GM21528 (cell line): Measurements from ENCODE around the gene AEN.
"Not testable (repeated sequence)": the region's sequence is repeated elsewhere in the genome, so short reads cannot be mapped to it uniquely, and the experiment has no call there.

ENCODE experiments used
- ATAC-seq: cut with Tn5 transposase; IDR thresholded peaks from one replicate; pipeline ENCODE4 v1.9.1; 2021; ENCODE audit warnings: mild to moderate bottlenecking, moderate library complexity; ENCODE audit not compliant: unreplicated experiment, low FRiP score

The AEN gene

DNA sequence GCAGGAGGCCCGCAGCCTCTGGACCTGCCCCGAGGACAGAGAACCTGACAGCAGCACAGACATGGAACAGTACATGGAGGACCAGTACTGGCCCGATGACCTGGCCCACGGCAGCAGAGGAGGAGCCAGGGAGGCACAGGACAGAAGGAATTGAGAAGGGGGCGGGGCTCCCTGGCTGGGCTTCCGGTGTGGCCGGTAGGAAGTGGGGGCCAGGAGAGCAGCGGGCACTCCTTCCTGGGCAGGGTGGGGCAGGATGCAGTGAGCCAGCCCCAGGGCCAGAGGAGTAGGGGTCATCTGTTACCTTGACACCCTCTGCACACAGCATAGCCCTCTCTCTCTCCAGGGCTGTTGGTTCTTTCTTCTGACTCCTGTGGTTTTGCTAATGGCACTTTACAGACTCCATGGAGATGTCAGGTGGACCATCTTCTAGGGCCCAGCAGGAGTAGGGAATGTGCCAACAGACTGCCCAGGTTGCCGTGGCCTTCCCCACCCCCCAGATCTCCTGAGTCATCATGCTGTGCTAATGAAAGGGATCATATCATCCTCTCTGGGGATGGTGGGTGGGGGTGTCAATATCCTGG is 9.1 kb downstream of the AEN start:
- no peak for ATAC-seq

DNA sequence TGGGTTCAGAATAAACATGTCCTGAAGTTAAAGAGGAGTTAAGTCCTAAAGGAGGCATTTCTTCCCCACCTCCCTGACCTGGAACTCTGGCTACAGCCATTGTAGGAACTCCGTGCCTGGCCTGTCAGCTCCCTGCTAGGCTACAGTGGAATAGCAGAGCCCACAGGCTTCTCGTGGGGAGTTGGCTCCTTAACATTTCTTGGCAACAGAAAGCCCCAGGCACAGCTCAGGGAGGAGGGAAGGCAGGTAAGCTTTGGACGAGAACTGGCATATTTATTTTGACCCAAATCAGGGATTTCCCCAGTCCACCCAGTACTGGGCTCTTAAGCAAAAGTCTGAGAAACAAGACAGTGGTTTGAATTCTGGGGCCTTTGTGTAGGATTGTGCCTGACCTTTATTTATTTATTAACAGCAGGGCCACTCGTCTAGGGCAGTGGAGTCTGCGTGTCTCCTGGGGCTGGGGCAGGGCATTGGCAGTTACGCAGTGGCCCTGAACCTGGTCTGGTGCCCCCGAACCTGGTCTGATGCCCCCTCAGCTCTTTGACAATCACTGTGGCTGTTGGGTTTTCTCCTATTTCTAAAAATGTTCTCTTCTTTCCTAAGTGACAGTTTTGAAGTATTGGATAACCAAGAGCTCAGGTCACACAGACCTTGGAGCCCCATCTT is 9.8 kb downstream of the AEN start:
- no peak for ATAC-seq

- no peak for ATAC-seq
Measured at GRCh38 chr15:88631464-88632028, 10.4 kb downstream of the AEN start.

GRCh38 chr15:88632797-88633196 is 11.7 kb downstream of the AEN start:
- not testable (repeated sequence) for ATAC-seq

DNA sequence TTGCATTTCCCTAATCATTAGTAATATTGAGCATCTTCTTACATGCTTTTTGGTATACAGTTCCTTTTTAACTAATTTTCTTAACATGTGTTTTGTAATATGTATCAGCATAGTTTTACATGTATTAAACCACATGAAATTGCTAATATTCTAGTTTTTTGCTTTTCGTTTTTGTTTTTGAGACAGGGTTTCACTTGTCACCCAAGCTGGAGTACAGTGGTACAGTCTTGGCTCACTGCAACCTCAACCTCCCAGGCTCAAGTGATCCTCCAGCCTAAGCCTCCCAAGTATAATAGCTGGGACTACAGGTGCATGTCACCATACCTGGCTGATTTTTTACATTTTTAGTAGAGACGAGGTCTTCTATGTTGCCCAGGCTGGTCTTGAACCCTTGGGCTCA is 13.3 kb downstream of the AEN start:
- ATAC-seq = no peak

DNA sequence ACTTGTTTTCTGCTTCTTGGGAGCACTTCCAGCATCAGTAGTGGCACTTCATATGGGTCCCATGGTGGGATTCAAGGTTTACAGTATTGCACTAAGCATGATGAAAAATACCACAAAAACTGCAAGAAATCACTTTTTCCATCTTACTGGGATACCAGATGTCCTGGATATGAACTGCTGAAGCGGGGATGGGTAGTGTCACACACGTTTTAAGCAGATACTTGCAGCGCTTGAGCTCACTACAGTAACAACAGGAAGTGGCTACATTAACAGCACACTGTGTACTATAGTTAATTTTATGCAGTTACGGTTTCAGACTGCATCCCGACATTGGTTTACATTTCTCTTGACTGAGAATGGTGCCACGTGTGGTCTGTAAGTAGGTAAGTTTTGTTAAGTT is 14.2 kb downstream of the AEN start:
- peak; percentile 27 for ATAC-seq

GRCh38 chr15:88636050-88636449 is 14.9 kb downstream of the AEN start:
- no peak for ATAC-seq

GRCh38 chr15:88636654-88637053 is 15.5 kb downstream of the AEN start:
- no peak for ATAC-seq

- ATAC-seq = no peak
Measured at GRCh38 chr15:88637436-88637835, 16.3 kb downstream of the AEN start.

- ATAC-seq = no peak
Measured at GRCh38 chr15:88637841-88638625, 16.9 kb downstream of the AEN start.

DNA sequence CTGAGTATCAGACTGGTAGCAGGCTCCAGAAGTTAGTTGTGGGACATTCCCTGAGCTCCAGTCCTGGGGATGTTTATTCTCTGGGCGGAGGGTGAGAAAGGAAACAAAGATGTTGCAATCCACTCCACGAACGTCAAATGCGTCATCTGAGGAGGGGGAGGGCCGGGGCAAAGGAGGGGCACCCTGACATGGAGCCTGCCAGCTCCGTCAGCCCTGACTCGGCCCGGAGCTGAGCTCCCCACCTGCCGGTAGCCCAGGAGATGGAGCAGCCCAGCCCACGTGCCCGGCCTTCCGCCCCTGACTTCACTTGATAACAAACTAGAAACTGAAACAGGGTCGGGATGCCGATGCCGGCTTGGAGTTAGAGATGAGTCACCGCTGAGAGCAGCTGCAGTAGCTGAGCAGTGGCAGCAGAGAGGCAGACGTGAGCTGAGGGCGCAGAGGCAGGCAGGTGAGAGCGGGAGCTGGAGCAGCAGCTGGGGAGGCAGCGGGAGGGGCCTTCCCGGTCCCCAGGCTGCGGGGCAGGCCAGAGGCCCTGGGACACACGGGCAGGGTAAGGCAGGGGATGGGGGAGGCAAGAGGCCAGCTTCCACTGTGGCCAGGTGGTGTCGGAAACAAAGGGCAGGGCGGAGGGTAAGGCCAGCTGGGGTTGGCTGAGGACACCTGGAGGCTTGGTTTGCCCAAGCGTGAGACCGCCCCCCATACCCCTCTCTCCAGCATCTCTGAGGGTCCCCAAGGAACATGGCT is 17.7 kb downstream of the AEN start, which contains the start of gene ISG20:
Gene ISG20 (plus strand): TSS at position 391 of the 747 bp plus-strand sequence. CDS start 351 bp downstream, at position 742.
- peak; percentile 64 for ATAC-seq

DNA sequence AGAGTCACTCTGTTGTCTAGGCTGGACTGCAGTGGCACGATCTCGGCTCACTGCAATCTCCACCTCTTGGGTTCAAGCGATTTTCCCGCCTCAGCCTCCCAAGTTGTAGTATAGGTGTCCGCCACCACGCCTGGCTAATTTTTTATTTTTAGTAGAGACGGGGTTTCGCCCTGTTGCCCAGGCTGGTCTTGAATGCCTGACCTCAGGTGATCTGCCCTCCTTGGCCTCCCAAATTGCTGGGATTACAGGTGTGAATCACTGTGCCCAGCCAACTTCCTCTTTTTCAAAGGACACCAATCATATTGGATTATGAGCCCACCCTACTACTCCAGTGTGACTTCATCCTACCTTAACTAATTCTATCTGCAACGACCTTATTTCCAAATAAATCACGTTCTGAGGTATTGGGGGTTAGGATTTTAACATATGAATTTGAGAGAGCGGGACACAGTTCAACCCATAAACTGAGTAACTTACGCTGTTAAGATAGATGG is 20.9 kb downstream of the AEN start:
- no peak for ATAC-seq

DNA sequence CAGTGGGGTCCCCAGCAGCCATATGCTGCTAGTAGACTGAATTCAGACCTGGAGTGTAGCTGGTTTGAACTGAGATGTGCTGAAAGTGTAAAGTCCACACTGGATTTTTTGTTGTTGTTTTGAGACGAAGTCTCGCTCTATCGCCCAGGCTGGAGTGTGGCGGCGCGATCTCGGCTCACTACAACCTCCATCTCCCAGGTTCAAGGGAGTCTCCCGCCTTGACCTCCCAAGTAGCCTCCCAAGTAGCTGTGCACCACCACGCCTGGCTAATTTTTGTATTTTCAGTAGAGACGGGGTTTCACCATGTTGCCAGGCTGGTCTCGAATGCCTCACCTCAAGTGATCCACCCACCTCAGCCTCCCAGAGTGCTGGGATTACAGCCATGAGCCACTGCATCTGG is 21.4 kb downstream of the AEN start:
- not testable (repeated sequence) for ATAC-seq

GRCh38 chr15:88644741-88645140 is 23.6 kb downstream of the AEN start:
- no peak for ATAC-seq

GRCh38 chr15:88645171-88646087 is 24.3 kb downstream of the AEN start:
- ATAC-seq = no peak

GRCh38 chr15:88646088-88646405 is 24.9 kb downstream of the AEN start:
- ATAC-seq = no peak

DNA sequence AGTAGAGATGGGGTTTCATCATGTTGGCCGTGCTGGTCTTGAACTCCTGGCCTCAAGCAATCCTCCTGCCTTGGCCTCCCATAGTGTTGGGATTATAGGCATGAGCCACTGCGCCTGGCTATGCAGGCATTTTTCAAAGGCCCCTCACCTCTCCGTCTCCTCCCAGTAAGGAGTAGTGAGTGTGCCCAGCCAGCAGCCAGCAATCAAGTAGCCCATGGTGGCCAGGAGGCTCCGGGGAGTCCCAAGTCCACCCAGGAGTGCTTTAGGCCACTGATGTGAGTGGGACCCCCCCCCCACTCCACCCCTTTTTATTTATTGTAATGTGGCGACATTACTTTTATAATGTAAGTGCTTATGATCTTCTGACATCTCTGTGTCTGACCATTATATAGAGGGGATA is 25.8 kb downstream of the AEN start:
- no peak for ATAC-seq

DNA sequence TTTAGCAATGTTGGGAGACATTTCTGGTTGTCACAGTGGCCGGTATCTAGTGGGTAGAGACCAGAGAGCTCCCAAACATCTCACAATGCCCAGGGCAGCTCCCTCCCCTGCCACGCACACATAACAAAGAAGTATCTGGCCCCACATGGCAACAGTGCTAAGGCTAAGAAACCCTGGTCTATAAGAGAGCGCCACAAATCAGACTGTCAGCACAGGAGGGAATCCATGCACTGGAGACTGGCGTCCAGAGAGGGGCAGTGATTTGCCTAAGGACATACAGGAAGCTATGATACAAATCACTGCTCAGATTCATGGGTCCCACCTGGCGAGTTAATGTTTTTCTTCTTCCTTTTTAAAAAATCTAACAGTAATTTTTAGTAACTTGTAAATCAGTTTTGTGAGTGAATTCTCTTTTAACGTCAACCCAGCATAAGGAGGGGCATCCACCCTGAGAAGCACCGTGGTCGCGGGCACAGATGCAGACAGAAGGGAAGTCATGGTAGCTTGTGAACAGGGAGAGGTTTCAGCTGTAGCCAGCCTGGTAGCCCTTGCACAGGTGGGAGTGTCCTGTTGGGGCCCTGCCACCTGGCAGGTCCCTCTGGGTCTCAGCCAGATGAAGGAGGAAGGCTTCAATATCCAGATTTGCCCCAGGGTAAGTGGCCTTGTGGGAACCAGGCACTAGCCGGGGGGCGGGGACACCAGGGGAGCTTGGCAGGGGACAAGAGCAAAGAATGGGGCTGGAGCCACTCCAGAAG is 26.4 kb downstream of the AEN start:
- ATAC-seq = no peak
